ENCODE results near the gene SLC44A1.

Gene SLC44A1

DNA sequence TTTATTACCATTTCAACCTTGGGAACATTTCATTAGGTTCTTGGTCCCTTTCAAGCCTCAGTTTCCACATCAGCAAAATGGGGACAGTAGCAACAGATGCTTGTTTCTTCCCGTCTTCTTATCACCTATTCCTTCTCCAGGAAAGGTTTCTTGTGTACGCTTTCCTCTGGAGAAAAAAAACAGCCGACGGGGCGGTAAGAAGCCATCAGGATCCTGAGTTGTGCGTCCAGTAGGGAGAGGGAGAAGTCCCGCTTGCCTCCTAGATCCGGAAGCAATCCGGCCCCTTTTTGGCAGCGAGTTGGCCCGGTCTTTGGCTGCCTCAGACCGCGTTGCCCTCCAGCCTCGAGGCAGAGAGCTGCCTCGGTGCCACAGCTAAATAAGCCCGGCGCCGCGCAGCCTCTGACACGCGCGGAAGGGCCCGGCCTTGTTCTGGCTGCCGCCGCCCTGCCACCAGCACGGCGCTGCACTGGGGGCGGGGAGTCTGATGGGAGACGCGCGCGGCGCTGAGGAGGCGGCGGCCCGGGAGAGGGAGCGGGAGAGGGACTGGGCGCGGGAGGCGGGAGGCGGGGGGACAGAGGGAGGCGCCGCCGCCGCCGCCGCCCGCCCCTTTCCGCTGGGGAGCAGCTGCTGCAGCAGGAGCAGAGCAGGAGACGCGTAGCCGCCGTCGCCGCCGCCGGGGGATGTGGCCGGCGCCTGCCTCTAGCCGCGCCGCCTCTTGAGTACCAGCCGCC lies at the start of gene SLC44A1:
SLC44A1 (plus strand) TSS at position 649 of the 731 bp plus-strand sequence. CDS start 218 bp downstream, outside the sequence.
- peak; percentile 83 for DNase-seq (ENCODE audit: low read depth in 2 of 2)

GRCh38 chr9:105195259-105195658 lies 49.2 kb upstream of the SLC44A1 start:
- DNase-seq (ENCODE audit: low read depth in 2 of 2), result no peak

DNA sequence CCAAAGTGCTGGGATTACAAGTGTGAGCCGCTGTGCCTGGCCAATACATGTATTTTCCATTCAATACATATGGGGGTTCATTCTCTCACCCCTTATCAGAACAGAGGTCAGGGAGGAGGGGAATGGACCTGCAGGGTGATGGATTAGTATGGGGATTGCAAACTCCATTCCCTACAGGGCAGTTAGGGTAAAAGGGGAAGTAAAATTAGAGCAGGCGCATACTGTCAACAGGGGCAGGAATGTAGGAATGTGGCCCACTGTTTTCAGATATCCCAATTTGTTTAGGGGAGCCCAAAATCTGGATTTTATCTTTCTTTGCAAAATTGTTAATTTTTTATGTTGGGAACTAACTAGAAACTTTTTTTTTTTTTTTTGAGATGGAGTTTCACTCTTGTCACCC lies 46.4 kb upstream of the SLC44A1 start:
- DNase-seq (ENCODE audit: low read depth in 2 of 2), result no peak

- DNase-seq (ENCODE audit: low read depth in 2 of 2), result no peak
These were observed 45.6 kb upstream of the SLC44A1 start for GRCh38 chr9:105198865-105199264.

- no peak for DNase-seq (ENCODE audit: low read depth in 2 of 2)
These were observed 40.0 kb upstream of the SLC44A1 start for GRCh38 chr9:105204416-105204815.

- DNase-seq (ENCODE audit: low read depth in 2 of 2), result no peak
These were observed 38.5 kb upstream of the SLC44A1 start for GRCh38 chr9:105205787-105206495.

DNA sequence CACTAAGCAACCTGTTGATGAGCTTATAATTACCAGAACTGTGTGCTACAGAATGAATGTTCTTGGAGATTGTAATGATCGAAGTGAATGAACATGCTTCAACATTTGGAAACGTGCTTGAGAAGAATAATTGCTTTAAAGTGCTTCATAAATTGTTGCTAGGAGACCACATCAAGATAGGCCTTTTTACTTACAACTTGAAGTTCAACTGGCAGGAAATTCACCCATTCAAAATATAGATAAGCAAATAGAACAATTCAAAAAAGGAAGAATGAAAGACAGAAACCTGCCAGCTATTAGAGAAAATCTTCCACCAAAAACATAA lies 38.0 kb upstream of the SLC44A1 start:
- no peak for DNase-seq (ENCODE audit: low read depth in 2 of 2)

DNA sequence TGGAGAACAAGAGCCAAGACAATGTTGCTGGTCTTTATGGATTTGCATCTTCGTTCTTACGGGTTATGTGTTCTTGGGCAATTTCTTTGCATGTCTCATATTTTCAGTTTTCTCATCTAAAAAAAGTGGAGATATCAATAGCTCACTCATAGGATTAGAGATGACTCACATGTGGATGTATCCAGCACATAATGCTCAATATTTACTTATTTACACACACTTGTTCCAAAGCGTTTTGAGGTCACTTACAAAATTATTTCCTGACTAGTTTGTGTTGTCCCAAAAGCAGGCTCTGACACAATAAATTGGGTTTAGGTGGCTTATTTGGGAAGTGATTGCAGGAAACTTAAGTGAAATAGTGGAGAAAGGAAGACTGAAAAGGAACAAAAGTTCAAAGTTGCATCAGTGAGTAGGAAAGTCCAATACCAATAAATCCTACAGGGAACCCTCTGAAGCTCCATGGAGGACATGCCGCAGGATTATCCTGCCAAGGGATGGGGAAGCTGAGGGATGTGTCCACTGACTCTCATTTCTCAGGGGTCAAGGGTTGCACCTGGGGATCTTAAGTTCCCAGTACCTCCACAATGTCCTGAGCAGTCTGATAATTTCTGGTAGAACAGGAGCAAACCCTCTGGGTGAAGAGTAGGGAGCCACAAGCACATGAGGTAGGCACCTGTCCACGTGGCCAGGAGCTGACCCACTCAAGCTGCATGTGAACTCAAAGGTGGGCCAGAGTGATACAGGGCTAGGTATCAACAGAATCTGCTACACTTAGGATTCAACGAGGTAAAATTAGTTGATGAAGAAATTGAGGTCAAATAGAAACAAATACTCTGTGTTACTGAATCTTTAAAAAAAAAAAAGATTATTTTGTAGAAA lies 37.4 kb upstream of the SLC44A1 start:
- no peak for DNase-seq (ENCODE audit: low read depth in 2 of 2)

DNA sequence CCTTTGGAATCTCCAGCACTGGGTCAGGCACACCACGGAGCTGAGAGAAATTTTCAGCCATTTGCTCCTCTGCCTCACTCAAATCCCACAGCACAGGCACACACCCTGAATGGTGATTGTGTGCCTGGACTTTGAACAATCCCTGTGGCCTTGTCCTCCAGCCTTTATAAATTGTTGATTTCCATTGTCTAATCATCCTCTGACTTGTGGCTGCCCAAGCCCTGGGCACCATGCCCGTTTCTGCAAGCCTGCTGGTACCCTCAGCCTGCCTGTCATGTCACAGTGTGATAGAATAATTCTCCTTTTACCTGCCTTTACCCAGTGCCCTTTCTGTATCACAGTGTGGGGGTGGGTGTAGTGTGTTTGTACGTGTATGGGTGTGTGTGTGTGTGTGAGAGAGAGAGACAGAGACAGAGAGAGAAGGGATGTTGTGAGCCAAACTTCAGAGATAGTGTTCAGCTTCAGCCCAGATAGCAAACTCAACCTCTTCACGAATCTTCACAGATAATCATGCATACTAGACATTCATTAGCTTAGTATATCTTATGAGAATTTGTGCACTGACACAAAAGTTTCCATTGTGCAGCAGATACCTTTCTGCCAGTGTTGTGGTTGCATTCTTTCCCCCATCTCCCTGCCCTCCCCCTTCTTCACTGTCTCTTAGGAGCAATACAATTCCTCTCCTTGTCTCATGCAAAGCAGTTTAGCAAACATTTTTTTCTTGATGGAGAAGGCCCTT lies 27.8 kb upstream of the SLC44A1 start:
- DNase-seq (ENCODE audit: low read depth in 2 of 2), result no peak

DNA sequence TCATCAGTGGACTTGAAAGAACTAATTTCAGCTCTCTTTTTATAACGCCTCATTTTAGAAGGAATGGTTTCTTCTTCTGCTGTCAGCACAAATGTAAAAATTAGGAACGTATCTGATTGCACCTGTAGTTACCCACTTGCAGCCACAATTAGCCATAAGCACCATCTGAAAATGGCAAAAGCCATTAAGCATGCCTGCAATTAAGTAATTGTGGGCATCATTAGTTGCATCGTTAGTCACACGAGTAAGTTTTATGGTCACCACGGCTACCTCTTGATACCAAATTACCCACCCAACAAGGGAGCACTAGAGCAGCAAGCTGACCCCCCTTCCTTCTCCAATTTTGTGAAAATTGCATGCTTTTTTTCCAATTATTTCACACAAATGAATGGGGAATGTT lies 25.8 kb upstream of the SLC44A1 start:
- DNase-seq (ENCODE audit: low read depth in 2 of 2), result no peak

DNA sequence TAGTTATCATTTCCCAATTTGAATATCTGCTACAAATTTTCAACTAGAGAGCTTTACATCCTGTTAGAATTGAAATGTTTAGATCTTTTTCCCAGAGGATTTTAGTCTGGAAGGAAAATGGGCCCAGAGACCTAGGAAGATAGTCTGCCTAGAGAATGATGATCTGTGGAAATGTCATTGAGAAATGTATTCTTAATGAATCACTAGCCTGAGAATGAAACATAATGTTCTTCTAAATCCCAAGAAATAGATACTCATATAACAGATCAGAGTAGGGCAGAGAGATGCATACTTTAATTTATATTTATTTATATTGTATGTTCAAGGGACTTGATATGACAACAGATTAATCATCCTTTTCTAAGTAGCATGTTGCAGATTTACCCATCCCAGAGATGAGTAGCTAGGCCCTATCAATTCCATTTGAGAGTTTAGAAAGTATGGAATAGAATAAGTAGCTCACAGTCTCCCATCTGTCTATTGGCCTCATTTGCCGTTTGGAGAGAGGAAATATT lies 25.1 kb upstream of the SLC44A1 start:
- DNase-seq (ENCODE audit: low read depth in 2 of 2), result no peak

DNA sequence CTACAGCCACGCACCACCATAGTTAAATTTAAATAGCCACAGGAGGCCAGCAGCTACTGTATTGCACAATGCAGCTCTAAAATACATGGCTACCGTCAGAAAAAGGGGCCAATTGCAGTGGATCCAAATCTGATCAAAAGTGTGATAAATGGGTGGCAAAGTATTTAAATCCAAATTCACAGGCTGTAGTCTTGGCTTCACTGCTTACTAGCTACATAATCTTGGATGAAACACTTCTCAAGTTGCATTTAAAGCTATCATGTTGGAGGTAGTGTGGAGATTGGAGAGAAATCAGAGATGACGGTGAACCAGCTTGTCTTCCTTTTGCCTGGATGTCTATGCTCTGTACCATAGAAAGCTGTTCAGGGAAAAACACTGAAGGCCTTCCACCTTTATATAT lies 24.0 kb upstream of the SLC44A1 start:
- DNase-seq (ENCODE audit: low read depth in 2 of 2), result no peak

DNA sequence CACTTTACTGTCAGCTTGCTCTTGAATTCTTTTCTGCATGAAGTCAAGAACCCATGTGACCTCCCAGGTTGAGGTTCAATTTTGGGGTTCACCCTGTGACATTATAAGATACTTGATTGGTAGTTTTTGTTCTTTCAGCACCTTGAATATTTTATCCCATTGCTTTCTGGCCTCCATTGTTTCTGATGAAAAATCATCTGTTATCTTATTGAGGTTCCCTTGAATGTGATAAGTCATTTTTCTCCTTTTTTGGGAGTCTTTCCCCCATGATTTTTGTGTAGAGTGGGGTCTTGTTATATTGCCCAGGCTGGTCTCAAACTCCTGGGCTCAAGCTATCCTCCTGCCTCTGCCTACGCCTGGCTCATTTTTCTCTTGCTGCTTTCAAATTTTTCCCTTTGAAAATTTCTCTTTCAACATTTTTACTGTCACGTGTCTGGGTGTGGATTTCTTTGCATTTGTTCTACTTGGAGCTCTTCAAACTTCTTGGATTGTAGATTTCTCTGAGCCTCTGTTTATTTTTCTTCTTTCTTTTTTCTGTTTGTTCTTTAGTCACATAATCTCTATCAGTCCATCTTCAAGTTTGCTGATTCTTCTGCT lies 20.8 kb upstream of the SLC44A1 start:
- no peak for DNase-seq (ENCODE audit: low read depth in 2 of 2)

DNA sequence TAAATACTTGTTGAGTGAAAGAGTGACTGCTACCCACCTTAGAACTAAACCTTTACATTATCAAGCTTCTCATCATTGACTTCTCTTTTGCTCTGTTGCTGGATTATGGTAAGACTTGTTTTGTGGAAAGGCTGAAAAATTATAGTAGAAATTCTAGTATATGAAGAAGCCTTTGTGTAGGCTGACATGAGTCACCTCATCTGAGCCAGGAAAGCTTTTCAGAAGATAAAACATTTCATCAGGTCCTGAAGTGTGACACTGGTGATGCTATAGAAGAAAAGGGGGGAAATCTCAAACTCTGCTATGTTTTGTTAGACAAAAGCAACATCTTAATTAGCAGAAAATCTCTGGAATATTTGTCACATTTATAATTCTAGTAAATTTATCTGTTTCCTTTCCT lies 18.4 kb upstream of the SLC44A1 start:
- no peak for DNase-seq (ENCODE audit: low read depth in 2 of 2)

GRCh38 chr9:105232207-105232606 lies 12.2 kb upstream of the SLC44A1 start:
- DNase-seq (ENCODE audit: low read depth in 2 of 2), result no peak

- no peak for DNase-seq (ENCODE audit: low read depth in 2 of 2)
These were observed 10.6 kb upstream of the SLC44A1 start for GRCh38 chr9:105233873-105234272.

- DNase-seq (ENCODE audit: low read depth in 2 of 2), result no peak
These were observed 8.2 kb upstream of the SLC44A1 start for GRCh38 chr9:105236261-105236660.

DNA sequence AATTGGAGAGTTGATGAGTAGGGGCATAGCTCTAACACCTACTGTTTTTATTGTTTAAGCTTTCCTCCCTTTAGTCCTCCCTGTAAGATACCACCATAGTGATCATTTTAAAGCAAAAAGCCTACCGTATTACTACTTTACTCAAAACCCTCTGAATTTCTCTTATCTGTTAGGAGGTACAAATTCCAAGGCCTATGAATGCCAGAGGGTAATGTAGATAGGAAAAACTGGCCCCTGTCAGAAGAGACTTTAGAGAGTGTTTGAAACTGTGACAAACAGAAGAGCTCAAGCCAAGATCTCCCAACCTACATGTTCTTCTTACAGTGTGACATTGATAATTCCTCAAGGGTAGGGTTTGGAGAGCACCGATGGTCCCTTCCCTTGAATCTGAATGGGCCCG lies 7.2 kb upstream of the SLC44A1 start:
- DNase-seq (ENCODE audit: low read depth in 2 of 2), result no peak

DNA sequence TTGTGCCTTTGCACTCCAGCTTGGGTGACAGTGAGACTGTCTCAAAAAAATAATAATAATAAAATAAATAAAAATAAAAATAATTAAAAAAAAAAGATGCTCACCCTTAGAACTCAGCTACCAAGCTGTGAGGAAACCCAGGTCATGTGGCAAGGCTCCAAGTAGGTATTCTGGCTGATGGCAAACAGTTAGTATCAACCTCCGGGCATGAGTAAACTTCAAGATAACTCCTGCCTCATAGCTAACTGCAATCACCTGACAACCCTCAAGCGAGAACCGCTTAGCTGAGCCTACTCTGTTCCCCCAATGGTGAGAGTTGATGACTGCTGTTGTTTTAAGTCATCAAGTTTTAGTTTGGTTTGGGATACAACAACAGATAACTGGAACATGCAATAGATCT lies 6.1 kb upstream of the SLC44A1 start:
- no peak for DNase-seq (ENCODE audit: low read depth in 2 of 2)

DNA sequence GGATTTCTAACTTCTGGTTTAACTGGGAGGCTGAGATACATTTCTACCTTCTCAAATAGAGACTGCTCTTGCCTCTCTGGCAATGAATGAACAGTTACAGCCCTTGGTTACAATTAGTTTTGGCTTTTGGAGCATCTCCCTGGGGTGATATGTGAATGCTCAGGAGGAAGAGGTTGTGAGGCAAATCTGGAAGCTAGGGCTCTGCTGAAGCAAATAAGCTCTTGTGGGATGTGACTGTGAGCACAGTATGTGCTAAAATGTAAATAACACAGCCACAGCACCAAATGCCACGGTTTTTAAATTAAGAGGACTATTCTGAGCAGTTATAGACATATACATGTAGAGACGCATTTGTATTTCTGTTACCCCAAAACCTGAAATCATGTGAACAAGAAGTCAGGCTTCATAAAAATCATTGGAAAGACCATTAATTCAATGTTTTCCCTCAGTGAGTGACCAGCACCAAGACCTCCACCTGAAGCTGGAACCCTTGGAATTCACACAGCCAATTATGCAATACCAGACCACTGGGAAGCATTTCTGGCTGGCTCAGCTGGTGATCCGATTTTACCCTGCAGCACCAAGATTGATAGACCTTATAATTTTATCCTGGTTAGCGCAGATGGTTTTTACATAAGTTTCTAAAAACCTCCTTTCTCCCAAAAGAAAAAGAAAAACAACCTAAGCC lies 3.0 kb upstream of the SLC44A1 start:
- no peak for DNase-seq (ENCODE audit: low read depth in 2 of 2)

DNA sequence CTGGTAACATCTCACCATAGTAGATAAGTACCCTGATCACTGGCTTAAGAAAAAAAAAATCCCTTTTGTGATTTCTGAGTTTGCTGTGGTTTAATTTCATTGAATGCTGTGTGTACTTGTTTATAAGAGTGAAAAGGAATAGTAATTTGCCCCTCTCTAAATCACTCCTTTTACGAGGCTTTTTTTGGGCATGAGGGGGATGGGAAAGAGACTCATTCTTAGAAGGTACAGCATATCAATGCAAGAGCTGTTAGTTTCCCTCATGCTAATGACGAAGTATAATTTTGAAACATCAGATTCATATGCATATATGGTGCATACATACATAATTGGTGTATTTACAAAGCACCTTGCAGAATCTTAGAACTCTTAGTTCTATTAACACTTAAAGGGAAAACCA lies 2.4 kb upstream of the SLC44A1 start:
- no peak for DNase-seq (ENCODE audit: low read depth in 2 of 2)
